Liver (tissue), 9 donors: ENCODE measurements around the gene YWHAB. TPM values are rescaled to one million over a fixed set of nuclear protein-coding genes. Genes with fewer than 3 reads are reported as not detected.

ENCODE experiments used
- DNase-seq: peaks from one replicate; pipeline ENCODE4 v3.0.0-alpha.2; 2017; ENCODE audit warnings: low spot score
- H3K27ac ChIP-seq, 2 donors: one replicate each; pipeline ENCODE4 v1.7.0; 2013; ENCODE audit warnings: inconsistent platforms in 2 of 2, low read length in 2 of 2, control low read depth in 1 of 2, low read depth in 1 of 2, mild to moderate bottlenecking in 1 of 2
- H3K27me3 ChIP-seq, 4 donors: one replicate each; pipeline versions ENCODE4 v1.6.1 to v1.7.0; 2013; ENCODE audit warnings: low read length in 3 of 4, inconsistent platforms in 1 of 4, mild to moderate bottlenecking in 1 of 4, moderate library complexity in 1 of 4; ENCODE audit not compliant: control insufficient read depth in 4 of 4, insufficient read depth in 4 of 4
- H3K36me3 ChIP-seq, 4 donors: one replicate each; pipeline versions ENCODE4 v1.6.1 to v1.7.0; 2013; ENCODE audit warnings: low read length in 3 of 4, mild to moderate bottlenecking in 3 of 4, low read depth in 1 of 4, moderate library complexity in 1 of 4; ENCODE audit not compliant: control insufficient read depth in 4 of 4, insufficient read depth in 3 of 4
- H3K4me1 ChIP-seq, 4 donors: one replicate each; pipeline versions ENCODE4 v1.6.1 to v1.7.0; 2013; ENCODE audit warnings: low read length in 3 of 4, mild to moderate bottlenecking in 3 of 4, moderate library complexity in 1 of 4; ENCODE audit not compliant: control insufficient read depth in 4 of 4, insufficient read depth in 4 of 4
- H3K4me3 ChIP-seq, 3 donors: one replicate each; pipeline versions ENCODE4 v1.6.1 to v1.7.0; 2013; ENCODE audit warnings: low read length in 3 of 3, control low read depth in 1 of 3, low read depth in 1 of 3, mild to moderate bottlenecking in 1 of 3
- H3K9ac ChIP-seq, 2 donors: one replicate each; pipeline ENCODE4 v1.7.0; 2013; ENCODE audit warnings: low read length in 2 of 2, mild to moderate bottlenecking in 2 of 2, moderate library complexity in 2 of 2, control low read depth in 1 of 2, low read depth in 1 of 2
- H3K9me3 ChIP-seq, 4 donors: one replicate each; pipeline versions ENCODE4 v1.6.1 to v1.7.0; 2013; ENCODE audit warnings: low read length in 3 of 4; ENCODE audit not compliant: control insufficient read depth in 4 of 4
- CTCF ChIP-seq: fragments of 150-350 bp; IDR thresholded peaks from 2 replicates; pipeline ENCODE4 v1.5.1; 2017; ENCODE audit warnings: improper control_type of control experiment, low read depth, low read length; ENCODE audit not compliant: missing input control
- EGR1 ChIP-seq, 2 donors: IDR thresholded peaks; 2 replicates each; pipeline ENCODE4 v1.6.1; 2016 to 2018; ENCODE audit warnings: antibody characterized with exemption in 2 of 2, low read depth in 2 of 2
- FOXA1 ChIP-seq: IDR thresholded peaks from 2 replicates; pipeline ENCODE4 v1.6.1; 2016; ENCODE audit warnings: antibody characterized with exemption
- FOXA2 ChIP-seq: IDR thresholded peaks from 2 replicates; pipeline ENCODE4 v1.6.1; 2016; ENCODE audit warnings: antibody characterized with exemption
- GABPA ChIP-seq, 2 donors: IDR thresholded peaks in 1 of 2; conservative IDR thresholded peaks in 1 of 2; 2 replicates each; pipeline ENCODE4 v1.6.1; 2016; ENCODE audit warnings: antibody characterized with exemption in 2 of 2, mild to moderate bottlenecking in 1 of 2, moderate library complexity in 1 of 2
- HNF4A ChIP-seq, 2 donors: conservative IDR thresholded peaks; 2 replicates each; pipeline ENCODE4 v1.6.1; 2016; ENCODE audit warnings: antibody characterized with exemption in 2 of 2, mild to moderate bottlenecking in 2 of 2
- HNF4G ChIP-seq: IDR thresholded peaks from 2 replicates; pipeline ENCODE4 v1.6.1; 2016; ENCODE audit warnings: antibody characterized with exemption
- MAX ChIP-seq: IDR thresholded peaks from 2 replicates; pipeline ENCODE4 v1.6.1; 2016; ENCODE audit warnings: antibody characterized with exemption
- NR2F2 ChIP-seq: IDR thresholded peaks from 2 replicates; pipeline ENCODE4 v1.6.1; 2016; ENCODE audit warnings: antibody characterized with exemption
- RAD21 ChIP-seq, 2 donors: IDR thresholded peaks; 2 replicates each; pipeline ENCODE4 v1.6.1; 2016; ENCODE audit warnings: antibody characterized with exemption in 2 of 2, mild to moderate bottlenecking in 2 of 2
- REST ChIP-seq: IDR thresholded peaks from 2 replicates; pipeline ENCODE4 v1.6.1; 2016; ENCODE audit warnings: antibody characterized with exemption, mild to moderate bottlenecking
- RXRA ChIP-seq, 2 donors: IDR thresholded peaks; 2 replicates each; pipeline ENCODE4 v1.6.1; 2017 to 2018; ENCODE audit warnings: antibody characterized with exemption in 2 of 2, mild to moderate bottlenecking in 1 of 2
- SP1 ChIP-seq: IDR thresholded peaks from 2 replicates; pipeline ENCODE4 v1.6.1; 2018; ENCODE audit warnings: antibody characterized with exemption, mild to moderate bottlenecking
- TAF1 ChIP-seq: conservative IDR thresholded peaks from 2 replicates; pipeline ENCODE4 v1.6.1; 2016; ENCODE audit warnings: antibody characterized with exemption, mild to moderate bottlenecking
- YY1 ChIP-seq: IDR thresholded peaks from 2 replicates; pipeline ENCODE4 v1.6.1; 2016; ENCODE audit warnings: antibody characterized with exemption, mild to moderate bottlenecking
- WGBS: extraction: QIAGEN DNeasy Blood & Tissue Kit; methylation state at CpG from one replicate; pipeline ENCODE4 v1.1.7; 2013; 5-methylcytosine and 5-hydroxymethylcytosine counted together
- polyA plus RNA-seq, 2 donors: library from polyadenylated mRNA; stranded (reverse) in 1 of 2; unstranded in 1 of 2; fragments of 200-250 nt in 1 of 2; fragments of >200 nt in 1 of 2; fragmentation: Nextera tagmentation in 1 of 2; extraction: Ambion mirVana in 1 of 2; gene quantifications; one replicate each; pipeline versions ENCODE4 v1.2.1 to v1.2.3, GENCODE V29; 2013 to 2015
- total RNA-seq, 2 donors: library from RNA; depleted of rRNA; stranded (reverse); fragments of >200 nt; gene quantifications; one replicate each; pipeline ENCODE4 v1.2.3, GENCODE V29; 2014
- donor health status: healthy.
- donor health status: healthy.
- donor health status: healthy.
- donor health status: healthy.
- donor health status: healthy.

The YWHAB gene
- total and polyA plus RNA-seq, 4 donors = 41.6 to 86.5 (median 43.3) TPM

GRCh38 chr20:44931911-44932310, 46.4 kb downstream of the YWHAB start:
- DNase-seq = no peak
- peaks cover 0 to 31% (median 6%) of the 10 kb centered on the region in 4 donors for H3K36me3 ChIP-seq
- no peaks in the 10 kb centered on the region for H3K4me1 ChIP-seq
- H3K27ac ChIP-seq = no peak overlapping the region
- no peak overlapping the region for H3K4me3 ChIP-seq
- no peak for TF ChIP-seq RXRA (IDR thresholded peaks at IDR 0.05)
- no peak for TF ChIP-seq RAD21 (IDR thresholded peaks at IDR 0.05)
- no peak for TF ChIP-seq SP1
- no peak for TF ChIP-seq NR2F2
- TF ChIP-seq FOXA1 = no peak
- no peak for TF ChIP-seq EGR1 (IDR thresholded peaks at IDR 0.05; ENCODE audit: low read depth in 2 of 2)
- no peak for TF ChIP-seq REST
- TF ChIP-seq CTCF = no peak
- no peak for TF ChIP-seq YY1
- TF ChIP-seq FOXA2 = no peak
- no peak for TF ChIP-seq GABPA (IDR thresholded peaks at IDR 0.05 in 1 of 2, conservative IDR thresholded peaks at IDR 0.05 in 1 of 2)
- WGBS = 92% methylated on average over 3 of the region's 3 CpGs
- H3K9ac ChIP-seq = no peak overlapping the region
- no peaks in the 10 kb centered on the region for H3K9me3 ChIP-seq
- no peaks in the 10 kb centered on the region for H3K27me3 ChIP-seq

GRCh38 chr20:44932916-44933315, 47.4 kb downstream of the YWHAB start:
- WGBS = 97% methylated on average over 8 of the region's 8 CpGs

More at GRCh38 chr20:44932916-44933315, 47.4 kb downstream of the YWHAB start:
- Histone ChIP-seq H3K4me3 (no peak overlapping the region), H3K4me1 (no peaks in the 10 kb centered on the region), H3K9ac (no peak overlapping the region), H3K36me3 (peaks cover 1 to 36% (median 6%) of the 10 kb centered on the region in 4 donors), H3K27me3 (no peaks in the 10 kb centered on the region), H3K27ac (no peak overlapping the region), H3K9me3 (no peaks in the 10 kb centered on the region)
- TF ChIP-seq REST = no peak
- no peak for TF ChIP-seq HNF4A (conservative IDR thresholded peaks at IDR 0.05)
- no peak for TF ChIP-seq EGR1 (IDR thresholded peaks at IDR 0.05; ENCODE audit: low read depth in 2 of 2)
- no peak for TF ChIP-seq CTCF
- no peak for TF ChIP-seq MAX
- no peak for TF ChIP-seq SP1
- TF ChIP-seq HNF4G = no peak
- TF ChIP-seq FOXA1 = no peak
- TF ChIP-seq FOXA2 = no peak
- no peak for TF ChIP-seq TAF1
- TF ChIP-seq RAD21 (IDR thresholded peaks at IDR 0.05) = no peak
- no peak for TF ChIP-seq NR2F2
- no peak for TF ChIP-seq GABPA (IDR thresholded peaks at IDR 0.05 in 1 of 2, conservative IDR thresholded peaks at IDR 0.05 in 1 of 2)
- DNase-seq = no peak
